ENCODE data around the gene OR51F2. TPM values are rescaled to one million over a fixed set of nuclear protein-coding genes. Genes with fewer than 3 reads are reported as not detected.
"Not testable (repeated sequence)": the region's sequence is repeated elsewhere in the genome, so short reads cannot be mapped to it uniquely, and the experiment has no call there.

OR51F2 gene
- total RNA-seq, 2 experiments from 2014 or later = not detected

GRCh38 chr11:4798427-4799183 is 22.5 kb upstream of the OR51F2 start:
- no peaks in the 10 kb centered on the region for H3K9me3 Mint-ChIP-seq
- Histone ChIP-seq H3K36me3 (ENCODE audit: insufficient read depth, low read length) (no peaks in the 10 kb centered on the region), H3K4me1 (ENCODE audit: insufficient read depth, low read length) (no peaks in the 10 kb centered on the region), H3K9me3 (ENCODE audit: control insufficient read depth in 1 of 2, insufficient read depth in 1 of 2, low read length in 2 of 2) (no peaks in the 10 kb centered on the region), H3K27ac (ENCODE audit: low read depth in 1 of 2, low read length in 2 of 2) (no peak overlapping the region), H3K4me3 (ENCODE audit: low read length) (no peak overlapping the region), H3K27me3 (ENCODE audit: control insufficient read depth in 1 of 2, insufficient read depth in 2 of 2, low read length in 2 of 2) (no peaks in the 10 kb centered on the region)
- ChIA-PET POLR2A (no interaction called here), CTCF (no interaction called here)
- intact Hi-C loops (cut with DNase I, micrococcal nuclease) = no loop called here
- no peak for ATAC-seq (ENCODE audit: poor library complexity)
- no peaks in the 10 kb centered on the region for H3K36me3 Mint-ChIP-seq (ENCODE audit: low read depth)
- H3K4me3 Mint-ChIP-seq = no peak overlapping the region
- H3K27ac Mint-ChIP-seq = no peak overlapping the region
- peaks cover 4% of the 10 kb centered on the region for H3K27me3 Mint-ChIP-seq
- TF ChIP-seq, protein P1, sequence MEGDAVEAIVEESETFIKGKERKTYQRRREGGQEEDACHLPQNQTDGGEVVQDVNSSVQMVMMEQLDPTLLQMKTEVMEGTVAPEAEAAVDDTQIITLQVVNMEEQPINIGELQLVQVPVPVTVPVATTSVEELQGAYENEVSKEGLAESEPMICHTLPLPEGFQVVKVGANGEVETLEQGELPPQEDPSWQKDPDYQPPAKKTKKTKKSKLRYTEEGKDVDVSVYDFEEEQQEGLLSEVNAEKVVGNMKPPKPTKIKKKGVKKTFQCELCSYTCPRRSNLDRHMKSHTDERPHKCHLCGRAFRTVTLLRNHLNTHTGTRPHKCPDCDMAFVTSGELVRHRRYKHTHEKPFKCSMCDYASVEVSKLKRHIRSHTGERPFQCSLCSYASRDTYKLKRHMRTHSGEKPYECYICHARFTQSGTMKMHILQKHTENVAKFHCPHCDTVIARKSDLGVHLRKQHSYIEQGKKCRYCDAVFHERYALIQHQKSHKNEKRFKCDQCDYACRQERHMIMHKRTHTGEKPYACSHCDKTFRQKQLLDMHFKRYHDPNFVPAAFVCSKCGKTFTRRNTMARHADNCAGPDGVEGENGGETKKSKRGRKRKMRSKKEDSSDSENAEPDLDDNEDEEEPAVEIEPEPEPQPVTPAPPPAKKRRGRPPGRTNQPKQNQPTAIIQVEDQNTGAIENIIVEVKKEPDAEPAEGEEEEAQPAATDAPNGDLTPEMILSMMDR (IDR thresholded peaks at IDR 0.05) = no peak
- DNase-seq = no peak
- no peaks in the 10 kb centered on the region for H3K4me1 Mint-ChIP-seq (ENCODE audit: low read depth)

GRCh38 chr11:4801316-4801715 is 19.8 kb upstream of the OR51F2 start:
- H3K27ac Mint-ChIP-seq; H3K27ac ChIP-seq (ENCODE audit: low read depth in 1 of 2, low read length in 2 of 2); H3K4me3 Mint-ChIP-seq; H3K36me3 Mint-ChIP-seq (ENCODE audit: low read depth); H3K4me1 ChIP-seq (ENCODE audit: insufficient read depth, low read length); H3K36me3 ChIP-seq (ENCODE audit: insufficient read depth, low read length); H3K9me3 Mint-ChIP-seq; H3K4me3 ChIP-seq (ENCODE audit: low read length); POLR2A ChIA-PET; intact Hi-C loops (cut with DNase I, micrococcal nuclease); CTCF ChIA-PET; DNase-seq; H3K4me1 Mint-ChIP-seq (ENCODE audit: low read depth); H3K27me3 Mint-ChIP-seq; H3K9me3 ChIP-seq (ENCODE audit: control insufficient read depth in 1 of 2, insufficient read depth in 1 of 2, low read length in 2 of 2); H3K27me3 ChIP-seq (ENCODE audit: control insufficient read depth in 1 of 2, insufficient read depth in 2 of 2, low read length in 2 of 2); ATAC-seq (ENCODE audit: poor library complexity): not testable (repeated sequence)

GRCh38 chr11:4804280-4804679 is 16.8 kb upstream of the OR51F2 start, which contains the start of gene OR52R1:
OR52R1 (minus strand) TSS chr11:4804380; CDS start chr11:4804380, 0 bp downstream.
- DNase-seq (no peak), ATAC-seq (ENCODE audit: poor library complexity) (no peak)
- Histone ChIP-seq H3K9me3 (ENCODE audit: control insufficient read depth in 1 of 2, insufficient read depth in 1 of 2, low read length in 2 of 2) (no peaks in the 10 kb centered on the region), H3K4me1 (ENCODE audit: insufficient read depth, low read length) (no peaks in the 10 kb centered on the region), H3K27ac (ENCODE audit: low read depth in 1 of 2, low read length in 2 of 2) (no peak within 1 kb of the TSS), H3K4me3 (ENCODE audit: low read length) (no peak within 1 kb of the TSS), H3K27me3 (ENCODE audit: control insufficient read depth in 1 of 2, insufficient read depth in 2 of 2, low read length in 2 of 2) (no peaks in the 10 kb centered on the region), H3K36me3 (ENCODE audit: insufficient read depth, low read length) (no peaks in the 10 kb centered on the region)
- POLR2A ChIA-PET = no interaction called here
- no peaks in the 10 kb centered on the region for H3K4me1 Mint-ChIP-seq (ENCODE audit: low read depth)
- H3K9me3 Mint-ChIP-seq = no peaks in the 10 kb centered on the region
- H3K27me3 Mint-ChIP-seq = peaks cover 4% of the 10 kb centered on the region
- CTCF ChIA-PET = no interaction called here
- no peak within 1 kb of the TSS for H3K4me3 Mint-ChIP-seq
- intact Hi-C loops (cut with DNase I, micrococcal nuclease) = no loop called here
- H3K36me3 Mint-ChIP-seq (ENCODE audit: low read depth) = no peaks in the 10 kb centered on the region
- TF ChIP-seq, protein P1 (IDR thresholded peaks at IDR 0.05) = no peak
- H3K27ac Mint-ChIP-seq = no peak within 1 kb of the TSS

DNA sequence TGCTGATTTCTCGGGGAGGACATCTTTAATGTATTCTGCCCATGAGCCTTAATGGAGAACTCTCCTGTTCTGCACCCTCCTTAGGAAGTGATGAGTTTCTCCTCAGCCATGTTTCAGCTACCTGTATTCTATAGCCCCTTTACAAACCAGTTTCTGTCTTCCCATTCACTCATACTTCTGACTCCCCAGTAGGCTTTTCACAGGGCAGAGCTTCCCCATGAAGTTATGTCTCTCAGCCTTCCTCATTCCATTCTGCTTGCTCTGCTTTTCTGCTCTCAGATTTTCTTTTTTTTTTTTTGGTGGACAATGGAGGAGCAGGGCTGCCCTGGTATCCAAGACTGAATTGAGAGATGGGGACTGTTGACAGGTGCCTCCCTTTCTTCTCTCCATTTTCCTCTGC is 12.6 kb upstream of the OR51F2 start:
- H3K27ac ChIP-seq (ENCODE audit: low read depth in 1 of 2, low read length in 2 of 2) = no peak overlapping the region
- Mint-ChIP-seq H3K9me3 (no peaks in the 10 kb centered on the region), H3K36me3 (ENCODE audit: low read depth) (no peaks in the 10 kb centered on the region), H3K4me1 (ENCODE audit: low read depth) (no peaks in the 10 kb centered on the region), H3K27me3 (no peaks in the 10 kb centered on the region), H3K4me3 (no peak overlapping the region), H3K27ac (no peak overlapping the region)
- TF ChIP-seq, protein P1 (IDR thresholded peaks at IDR 0.05) = no peak
- no peaks in the 10 kb centered on the region for H3K4me1 ChIP-seq (ENCODE audit: insufficient read depth, low read length)
- ChIA-PET POLR2A (no interaction called here), CTCF (no interaction called here)
- H3K27me3 ChIP-seq (ENCODE audit: control insufficient read depth in 1 of 2, insufficient read depth in 2 of 2, low read length in 2 of 2) = no peaks in the 10 kb centered on the region
- no peak overlapping the region for H3K4me3 ChIP-seq (ENCODE audit: low read length)
- H3K36me3 ChIP-seq (ENCODE audit: insufficient read depth, low read length) = no peaks in the 10 kb centered on the region
- H3K9me3 ChIP-seq (ENCODE audit: control insufficient read depth in 1 of 2, insufficient read depth in 1 of 2, low read length in 2 of 2) = no peaks in the 10 kb centered on the region
- DNase-seq (no peak), ATAC-seq (ENCODE audit: poor library complexity) (no peak)
- intact Hi-C loops (cut with DNase I, micrococcal nuclease) = no loop called here

All from CD4-positive, alpha-beta T cell (primary cell).